GM18520 (cell line): ENCODE measurements around the gene KCNT1.
"Not testable (repeated sequence)": the region's sequence is repeated elsewhere in the genome, so short reads cannot be mapped to it uniquely, and the experiment has no call there.

Experiments
- ATAC-seq: cut with Tn5 transposase; IDR thresholded peaks from one replicate; pipeline ENCODE4 v1.9.1; 2021; ENCODE audit not compliant: unreplicated experiment

KCNT1 gene

DNA sequence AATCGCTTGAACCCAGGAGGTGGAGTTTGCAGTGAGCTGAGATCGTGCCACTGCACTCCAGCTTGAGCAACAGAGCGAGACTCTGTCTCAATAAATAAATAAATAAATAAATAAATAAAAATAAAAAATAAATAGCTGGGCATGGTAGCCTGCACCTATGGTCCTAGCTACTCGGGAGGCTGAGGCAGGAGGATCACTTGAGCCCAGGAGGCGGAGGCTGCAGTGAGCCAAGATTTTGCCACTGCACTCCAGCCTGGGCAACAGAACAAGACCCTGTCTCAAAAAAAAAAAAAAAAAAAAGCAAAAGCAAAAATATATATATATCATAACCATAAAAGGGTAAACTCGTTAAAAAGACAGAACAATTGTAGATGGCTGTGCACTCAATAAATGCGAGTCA, 29.2 kb upstream of the KCNT1 start:
- not testable (repeated sequence) for ATAC-seq

GRCh38 chr9:135673941-135674340, 28.0 kb upstream of the KCNT1 start:
- ATAC-seq, result no peak

- no peak for ATAC-seq
Measured at GRCh38 chr9:135674977-135675376, 27.0 kb upstream of the KCNT1 start.

GRCh38 chr9:135676891-135677290, 25.1 kb upstream of the KCNT1 start:
- no peak for ATAC-seq

DNA sequence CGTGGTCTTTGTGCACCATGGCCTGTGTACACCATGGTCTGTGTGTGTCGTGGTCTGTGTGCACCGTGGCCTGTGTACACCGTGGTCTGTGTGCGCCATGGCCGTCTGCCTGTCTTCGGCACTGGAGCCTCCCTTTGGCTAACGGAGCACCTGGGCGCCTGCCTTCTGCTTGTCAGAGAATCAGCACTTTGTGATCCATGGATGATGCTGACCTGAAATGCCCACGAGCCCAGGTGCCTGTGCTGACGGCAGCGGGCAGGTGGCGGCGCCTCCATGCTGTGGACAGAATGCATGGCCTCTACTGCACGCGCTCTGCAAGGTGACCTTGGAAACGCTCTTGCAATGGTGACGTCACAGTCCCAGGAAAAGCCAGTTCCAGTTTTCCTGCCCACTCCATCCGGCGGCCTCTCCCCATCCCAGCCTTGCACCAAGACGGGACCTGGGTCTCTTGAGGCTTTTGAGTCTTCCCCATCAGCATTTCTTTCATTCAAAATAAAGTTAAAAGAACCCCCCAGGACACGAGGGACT, 24.3 kb upstream of the KCNT1 start:
- no peak for ATAC-seq

DNA sequence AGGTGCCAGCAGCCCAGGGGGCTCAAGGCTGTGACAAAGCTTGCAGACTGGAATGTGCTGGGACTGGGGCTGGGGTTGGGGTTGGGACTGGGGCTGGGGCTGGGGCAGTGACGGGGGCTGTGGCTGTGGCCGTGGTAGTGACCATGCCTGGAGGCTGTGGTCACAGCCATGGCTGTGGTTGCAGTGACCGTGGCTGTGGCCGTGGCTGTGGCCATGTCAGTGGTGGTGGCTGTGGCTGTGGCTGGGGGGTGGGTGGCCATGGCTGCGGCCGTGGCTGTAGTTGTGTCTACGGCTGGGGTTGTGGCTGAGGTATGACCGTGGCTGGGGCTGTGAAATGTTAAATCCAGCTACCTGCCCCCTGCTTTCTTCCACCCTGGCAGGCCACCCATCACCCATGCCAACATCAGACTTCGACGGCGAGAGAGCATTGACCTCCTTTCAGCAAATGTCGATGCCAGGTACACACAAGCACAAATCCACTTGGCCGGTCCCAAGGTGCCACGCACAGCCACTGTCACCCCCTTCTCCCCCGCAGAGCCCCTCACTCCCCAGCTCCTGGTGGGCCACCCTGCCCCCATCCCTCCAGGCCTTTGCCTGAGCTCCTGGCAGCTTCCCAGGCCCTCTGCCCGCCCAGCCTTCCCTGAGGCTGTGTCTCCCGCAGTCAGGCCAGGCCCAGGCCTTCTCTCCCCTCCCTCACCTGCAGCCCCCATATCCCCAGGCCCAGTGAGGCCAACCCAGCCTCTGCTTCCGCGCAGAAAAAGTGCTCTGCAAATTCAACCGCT, 23.6 kb upstream of the KCNT1 start:
- ATAC-seq, result no peak

DNA sequence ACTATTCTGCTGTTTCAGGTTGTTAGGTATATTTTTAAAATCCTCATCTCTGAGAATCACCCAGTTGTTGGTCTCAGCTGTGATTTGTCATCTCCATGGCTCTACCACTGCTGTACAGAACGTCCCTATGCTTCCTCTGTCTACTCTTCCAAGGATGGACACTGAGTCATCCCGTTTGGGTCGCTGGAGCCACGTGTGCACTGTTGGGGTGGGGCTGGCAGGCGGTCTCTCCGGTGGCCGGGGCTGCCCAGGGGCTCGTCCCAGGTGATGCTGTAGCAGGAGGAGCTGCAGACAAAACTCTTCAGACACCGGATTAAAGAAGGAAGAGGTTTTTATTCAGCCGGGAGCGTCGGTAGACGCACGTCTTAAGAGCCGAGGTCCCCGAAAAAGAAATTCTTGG, 21.9 kb upstream of the KCNT1 start:
- no peak for ATAC-seq

- no peak for ATAC-seq
Measured at GRCh38 chr9:135681161-135681560, 20.8 kb upstream of the KCNT1 start.

GRCh38 chr9:135683401-135684034, 18.5 kb upstream of the KCNT1 start:
- no peak for ATAC-seq

GRCh38 chr9:135684691-135685090, 17.3 kb upstream of the KCNT1 start:
- no peak for ATAC-seq

DNA sequence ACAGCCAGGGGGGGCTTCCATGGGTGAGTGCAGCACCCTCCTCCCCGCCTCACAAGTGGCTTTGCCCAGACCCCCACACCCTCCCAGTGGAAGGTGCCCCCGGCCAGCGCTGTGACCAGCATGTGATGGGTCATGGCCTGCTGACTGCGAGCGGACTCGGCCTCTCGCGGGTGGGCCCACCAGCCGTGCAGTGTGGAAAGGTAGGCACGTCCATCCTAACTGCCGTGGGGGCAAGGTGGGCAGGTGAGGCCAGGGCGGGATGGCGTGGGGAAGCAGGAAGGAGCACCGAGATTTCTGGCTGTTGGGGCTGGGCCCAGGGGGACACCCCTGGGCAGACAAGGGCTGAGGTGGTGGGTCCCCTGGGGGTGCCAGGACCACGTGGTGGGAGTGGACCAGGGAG, 14.8 kb upstream of the KCNT1 start:
- ATAC-seq, result no peak

- no peak for ATAC-seq
Measured at GRCh38 chr9:135689011-135689410, 13.0 kb upstream of the KCNT1 start.

DNA sequence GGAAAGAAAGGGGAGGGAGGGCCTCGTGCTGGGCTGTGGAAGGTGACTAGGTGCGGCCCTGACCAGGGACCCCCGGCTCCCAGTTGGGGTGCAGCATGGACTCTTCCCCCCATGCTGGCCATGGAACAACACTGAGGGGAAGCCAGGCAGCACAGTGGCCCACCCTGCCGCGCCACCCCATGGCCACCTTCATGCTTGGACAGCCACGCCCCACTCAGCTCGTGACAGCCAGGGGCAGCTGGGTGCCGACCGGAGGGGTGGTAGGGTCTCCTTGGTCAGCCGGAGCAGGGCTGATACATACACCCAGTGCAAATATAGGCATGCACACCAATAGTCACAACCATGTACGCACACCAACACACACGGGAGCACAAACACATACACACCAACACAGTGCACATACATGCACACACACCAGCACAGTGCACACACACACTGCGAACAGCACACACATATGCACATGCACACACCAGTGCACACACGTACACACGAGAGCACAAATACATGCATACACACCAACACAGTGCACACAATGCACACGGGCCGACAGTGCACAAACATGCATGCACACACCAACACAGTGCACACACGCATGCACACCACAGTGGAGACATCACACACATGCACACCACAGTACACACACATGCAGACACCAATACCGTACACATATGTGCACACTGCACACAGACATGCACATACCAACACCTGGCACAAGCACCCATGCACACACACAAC, 11.0 kb upstream of the KCNT1 start:
- ATAC-seq, result no peak

- ATAC-seq, result no peak
Measured at GRCh38 chr9:135692410-135692809, 9.6 kb upstream of the KCNT1 start.

- ATAC-seq, result no peak
Measured at GRCh38 chr9:135693265-135693664, 8.7 kb upstream of the KCNT1 start.

- no peak for ATAC-seq
Measured at GRCh38 chr9:135693771-135694170, 8.2 kb upstream of the KCNT1 start.

- no peak for ATAC-seq
Measured at GRCh38 chr9:135694414-135694813, 7.6 kb upstream of the KCNT1 start.

GRCh38 chr9:135695036-135695435, 6.9 kb upstream of the KCNT1 start:
- no peak for ATAC-seq

- ATAC-seq, result no peak
Measured at GRCh38 chr9:135695642-135696041, 6.3 kb upstream of the KCNT1 start.

DNA sequence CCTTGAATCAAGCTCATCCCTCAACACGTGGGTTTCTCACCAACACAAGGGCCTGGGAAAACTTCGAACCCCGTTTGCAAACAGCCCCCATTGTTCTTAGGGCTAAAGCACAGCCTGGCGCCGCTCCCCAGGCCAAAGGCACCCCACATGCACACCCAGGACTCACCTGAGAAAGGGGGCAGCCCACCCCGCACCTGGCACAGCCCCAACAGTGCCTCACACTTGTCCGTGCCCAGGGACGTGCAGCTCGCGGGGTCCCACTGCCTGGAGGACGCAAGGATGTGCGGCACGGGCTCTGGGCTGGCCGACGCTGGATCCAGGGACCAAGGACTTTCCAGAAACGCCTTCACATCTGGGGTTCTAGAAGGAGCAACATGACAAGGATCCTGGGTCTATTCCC, 5.5 kb upstream of the KCNT1 start:
- ATAC-seq, result no peak

DNA sequence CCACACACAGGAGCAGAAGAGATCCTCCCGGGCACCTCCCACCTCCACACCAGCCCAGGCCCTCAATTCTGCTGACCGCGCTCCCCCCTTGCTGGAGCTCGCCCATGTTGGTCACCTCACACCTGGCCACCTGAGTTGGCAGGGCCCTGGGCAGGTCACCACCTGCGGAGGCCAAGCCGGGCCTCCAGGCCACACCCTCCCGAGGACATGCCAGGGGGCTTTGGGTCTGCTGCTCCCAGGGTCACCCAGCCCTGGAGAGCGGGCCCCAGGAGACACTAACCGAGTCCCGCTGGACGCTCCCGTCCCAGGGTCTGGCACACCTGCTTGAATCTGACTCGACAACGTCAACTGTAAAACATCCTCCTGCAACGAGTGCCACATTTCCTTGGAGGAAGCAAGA, 4.8 kb upstream of the KCNT1 start:
- no peak for ATAC-seq

DNA sequence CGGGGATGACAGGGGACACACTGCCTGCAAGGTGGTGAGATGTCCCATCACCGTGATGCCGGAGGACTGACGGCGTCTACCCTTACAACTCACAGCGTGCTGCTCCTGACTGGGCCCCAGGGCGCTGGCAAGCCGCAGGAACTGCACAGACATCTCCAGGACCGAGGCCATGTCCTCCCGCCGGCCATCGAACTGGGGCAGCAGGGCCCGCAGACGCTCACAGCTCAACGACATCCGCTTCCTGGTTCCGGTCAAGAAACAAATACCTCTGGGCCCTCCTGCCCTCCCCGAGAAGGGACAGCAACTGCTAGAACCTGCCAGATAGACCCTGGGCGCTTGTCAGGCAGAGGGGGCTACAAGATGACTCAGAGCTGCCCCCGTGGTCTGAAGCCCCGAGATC, 3.7 kb upstream of the KCNT1 start:
- no peak for ATAC-seq
